Activated T-cell treated with anti-CD3 and anti-CD28 coated beads, Interleukin-2, amount 50 U/mL, for 24 hours (primary cell): ENCODE data around the gene STAG1.
"Not testable (repeated sequence)": the region's sequence is repeated elsewhere in the genome, so short reads cannot be mapped to it uniquely, and the experiment has no call there.

ENCODE experiments used
- DNase-seq: peaks from one replicate; pipeline ENCODE4 v3.0.0-alpha.2; 2020
- H3K27ac Mint-ChIP-seq: 2 replicates; pipeline ENCODE4 v1.8.0; 2020; ENCODE audit warnings: mild to moderate bottlenecking, mixed read lengths
- H3K27me3 Mint-ChIP-seq: 2 replicates; pipeline ENCODE4 v1.8.0; 2020; ENCODE audit warnings: mixed read lengths
- H3K36me3 Mint-ChIP-seq: 2 replicates; pipeline ENCODE4 v1.8.0; 2020; ENCODE audit warnings: low read depth, mixed read lengths
- H3K4me1 Mint-ChIP-seq: 2 replicates; pipeline ENCODE4 v1.8.0; 2020; ENCODE audit warnings: low read depth, mixed read lengths
- H3K4me3 Mint-ChIP-seq: 2 replicates; pipeline ENCODE4 v1.8.0; 2020; ENCODE audit warnings: mild to moderate bottlenecking, moderate library complexity, mixed read lengths
- H3K9me3 Mint-ChIP-seq: 2 replicates; pipeline ENCODE4 v1.8.0; 2020; ENCODE audit warnings: mixed read lengths

Gene STAG1

GRCh38 chr3:136595913-136596697 is 156.1 kb downstream of the STAG1 start:
- Mint-ChIP-seq H3K4me3 (no peak overlapping the region), H3K27ac (peak overlapping the region; percentile 55), H3K4me1 (peaks cover 28% of the 10 kb centered on the region)

GRCh38 chr3:136586580-136586979 is 165.6 kb downstream of the STAG1 start:
- H3K36me3 Mint-ChIP-seq = peaks cover 56% of the 10 kb centered on the region
- H3K27ac Mint-ChIP-seq = no peak overlapping the region
- no peak for DNase-seq
- H3K9me3 Mint-ChIP-seq = no peaks in the 10 kb centered on the region
- no peak overlapping the region for H3K4me3 Mint-ChIP-seq
- H3K4me1 Mint-ChIP-seq = peaks cover 4% of the 10 kb centered on the region
- no peaks in the 10 kb centered on the region for H3K27me3 Mint-ChIP-seq

More at GRCh38 chr3:136595913-136596697, 156.1 kb downstream of the STAG1 start:
- Mint-ChIP-seq H3K27me3 (no peaks in the 10 kb centered on the region), H3K36me3 (peaks cover 57% of the 10 kb centered on the region), H3K9me3 (no peaks in the 10 kb centered on the region)
- DNase-seq = no peak

DNA sequence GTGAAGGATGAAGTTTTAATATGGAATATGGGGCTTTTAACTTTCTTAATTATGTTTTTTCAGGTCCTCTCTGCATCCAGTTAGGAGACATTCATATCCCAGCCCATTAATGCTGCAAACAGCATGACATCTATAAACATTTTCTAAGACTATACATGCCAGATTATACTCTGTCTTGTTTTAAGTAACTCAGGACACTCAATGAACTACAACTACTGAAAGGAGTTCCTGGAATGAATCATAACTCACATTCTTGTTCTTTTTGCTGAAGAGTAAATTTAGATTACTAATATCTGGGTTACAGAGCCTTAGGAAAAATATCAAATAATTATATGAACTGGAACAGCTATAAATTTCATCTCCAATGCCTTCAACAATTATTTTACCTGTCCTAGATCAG is 167.4 kb downstream of the STAG1 start:
- Mint-ChIP-seq H3K4me3 (no peak overlapping the region), H3K9me3 (no peaks in the 10 kb centered on the region), H3K27me3 (no peaks in the 10 kb centered on the region), H3K4me1 (peaks cover 4% of the 10 kb centered on the region), H3K36me3 (peaks cover 48% of the 10 kb centered on the region), H3K27ac (no peak overlapping the region)
- no peak for DNase-seq

DNA sequence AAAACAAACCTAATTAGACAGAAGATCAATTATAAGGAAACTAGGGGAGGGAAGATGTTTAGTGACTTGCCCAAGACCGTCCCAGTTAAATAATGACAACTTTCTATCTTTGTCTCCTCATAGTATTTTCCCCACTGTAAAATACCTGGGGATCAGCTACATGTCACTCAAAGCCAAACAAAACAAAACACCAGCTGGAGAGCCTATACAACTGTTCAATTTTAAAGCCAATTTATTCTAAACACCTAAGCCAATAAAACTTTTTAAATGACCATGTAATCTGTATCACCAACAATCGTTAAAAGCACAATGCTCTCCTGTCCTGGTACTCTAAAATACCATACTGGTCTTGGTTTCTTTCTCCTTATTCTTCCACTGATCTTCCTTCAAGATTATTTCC is 168.4 kb downstream of the STAG1 start:
- peaks cover 4% of the 10 kb centered on the region for H3K4me1 Mint-ChIP-seq
- H3K36me3 Mint-ChIP-seq = peaks cover 53% of the 10 kb centered on the region
- no peak overlapping the region for H3K4me3 Mint-ChIP-seq
- H3K9me3 Mint-ChIP-seq = no peaks in the 10 kb centered on the region
- H3K27ac Mint-ChIP-seq = no peak overlapping the region
- no peaks in the 10 kb centered on the region for H3K27me3 Mint-ChIP-seq
- no peak for DNase-seq

DNA sequence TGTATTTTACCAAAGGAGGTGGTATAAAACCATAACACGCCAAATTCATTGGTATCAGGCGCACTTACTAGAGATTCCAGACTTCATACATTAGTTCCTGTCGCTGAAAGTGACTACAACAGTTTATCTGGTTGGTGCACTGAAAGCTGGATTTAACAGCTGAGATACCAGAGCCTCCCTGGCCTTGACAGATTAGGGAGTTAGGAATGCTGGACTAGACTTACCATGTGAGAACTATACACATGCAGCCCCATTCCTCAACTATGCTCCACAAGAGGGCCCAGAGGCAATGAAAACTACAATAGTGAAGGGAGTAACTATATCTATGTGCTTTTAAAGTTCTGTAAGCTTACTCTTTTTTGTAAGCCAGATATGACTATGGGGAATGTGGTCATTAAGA is 174.4 kb downstream of the STAG1 start:
- Mint-ChIP-seq H3K9me3 (no peaks in the 10 kb centered on the region), H3K27ac (no peak overlapping the region), H3K27me3 (no peaks in the 10 kb centered on the region), H3K36me3 (peaks cover 55% of the 10 kb centered on the region), H3K4me1 (no peaks in the 10 kb centered on the region), H3K4me3 (no peak overlapping the region)
- DNase-seq = no peak

GRCh38 chr3:136576279-136577009 is 175.7 kb downstream of the STAG1 start:
- DNase-seq = no peak
- no peak overlapping the region for H3K4me3 Mint-ChIP-seq
- H3K27me3 Mint-ChIP-seq = no peaks in the 10 kb centered on the region
- H3K4me1 Mint-ChIP-seq = no peaks in the 10 kb centered on the region
- no peak overlapping the region for H3K27ac Mint-ChIP-seq
- H3K9me3 Mint-ChIP-seq = no peaks in the 10 kb centered on the region
- peaks cover 63% of the 10 kb centered on the region for H3K36me3 Mint-ChIP-seq

DNA sequence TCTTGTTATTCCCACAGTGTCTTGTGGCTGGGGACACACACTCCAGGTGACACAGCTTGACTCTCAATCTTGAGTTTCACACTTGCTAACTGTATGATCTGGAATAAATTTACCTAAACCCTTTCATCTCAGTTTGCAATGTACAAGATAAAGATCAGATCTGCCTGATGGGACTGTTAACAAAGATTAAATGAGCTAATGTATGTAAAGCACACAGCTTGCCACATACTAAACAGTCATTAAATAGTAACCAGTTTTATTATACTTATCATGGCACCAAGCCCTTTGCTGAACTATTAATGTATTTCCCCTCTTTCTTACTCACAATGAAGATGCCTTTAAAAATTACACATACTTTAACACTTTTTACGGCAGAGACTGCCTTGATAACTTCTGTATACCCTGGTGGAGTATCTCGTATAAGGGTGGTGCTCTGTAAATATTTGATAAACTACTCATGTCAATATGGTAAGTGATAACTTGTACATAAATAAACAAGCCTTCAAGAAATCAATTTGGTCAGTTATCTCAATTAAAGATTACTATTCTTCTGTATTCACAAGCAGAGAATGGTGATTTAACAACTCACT is 184.5 kb downstream of the STAG1 start:
- H3K36me3 Mint-ChIP-seq = peaks cover 71% of the 10 kb centered on the region
- peaks cover 2% of the 10 kb centered on the region for H3K4me1 Mint-ChIP-seq
- H3K4me3 Mint-ChIP-seq = no peak overlapping the region
- no peaks in the 10 kb centered on the region for H3K27me3 Mint-ChIP-seq
- no peak for DNase-seq
- peaks cover 2% of the 10 kb centered on the region for H3K9me3 Mint-ChIP-seq
- H3K27ac Mint-ChIP-seq = no peak overlapping the region

DNA sequence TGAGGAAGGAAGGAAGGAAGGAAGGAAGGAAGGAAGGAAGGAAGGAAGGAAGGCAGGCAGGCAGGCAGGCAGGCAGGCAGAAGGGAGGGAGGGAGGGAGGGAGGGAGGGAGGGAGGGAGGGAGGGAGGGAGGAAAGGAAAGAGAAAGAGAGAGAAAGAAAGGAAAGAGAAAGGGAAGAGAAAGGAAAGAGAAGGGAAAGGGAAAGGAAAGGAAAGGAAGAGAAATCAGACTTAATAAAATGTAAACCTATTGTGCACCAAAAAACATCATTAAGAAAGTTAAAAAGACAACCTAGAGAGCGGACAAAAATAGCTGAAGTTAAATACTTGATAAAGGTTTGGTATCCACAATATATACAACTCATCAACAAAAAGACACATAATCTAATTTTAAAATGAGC is 187.2 kb downstream of the STAG1 start:
- peaks cover 71% of the 10 kb centered on the region for H3K36me3 Mint-ChIP-seq
- not testable (repeated sequence) for H3K9me3 Mint-ChIP-seq, H3K4me3 Mint-ChIP-seq, H3K4me1 Mint-ChIP-seq, DNase-seq, H3K27me3 Mint-ChIP-seq, H3K27ac Mint-ChIP-seq

GRCh38 chr3:136562026-136562425 is 190.2 kb downstream of the STAG1 start:
- H3K9me3 Mint-ChIP-seq = peaks cover 2% of the 10 kb centered on the region
- H3K27ac Mint-ChIP-seq = no peak overlapping the region
- no peaks in the 10 kb centered on the region for H3K27me3 Mint-ChIP-seq
- H3K4me3 Mint-ChIP-seq = no peak overlapping the region
- peaks cover 5% of the 10 kb centered on the region for H3K4me1 Mint-ChIP-seq
- DNase-seq = no peak
- H3K36me3 Mint-ChIP-seq = peaks cover 70% of the 10 kb centered on the region

GRCh38 chr3:136559896-136560295 is 192.3 kb downstream of the STAG1 start:
- no peak overlapping the region for H3K27ac Mint-ChIP-seq
- no peak for DNase-seq

GRCh38 chr3:136549461-136549860 is 202.7 kb downstream of the STAG1 start:
- H3K27ac Mint-ChIP-seq, H3K9me3 Mint-ChIP-seq, H3K4me3 Mint-ChIP-seq, DNase-seq, H3K27me3 Mint-ChIP-seq: not testable (repeated sequence)
- H3K4me1 Mint-ChIP-seq = peaks cover 20% of the 10 kb centered on the region
- peaks cover 40% of the 10 kb centered on the region for H3K36me3 Mint-ChIP-seq

More at GRCh38 chr3:136559896-136560295, 192.3 kb downstream of the STAG1 start:
- Mint-ChIP-seq H3K4me3 (no peak overlapping the region), H3K27me3 (no peaks in the 10 kb centered on the region), H3K36me3 (peaks cover 56% of the 10 kb centered on the region), H3K9me3 (no peaks in the 10 kb centered on the region), H3K4me1 (peaks cover 5% of the 10 kb centered on the region)

GRCh38 chr3:136547293-136547692 is 204.9 kb downstream of the STAG1 start:
- Mint-ChIP-seq H3K9me3 (no peaks in the 10 kb centered on the region), H3K4me3 (no peak overlapping the region), H3K36me3 (peaks cover 31% of the 10 kb centered on the region), H3K27me3 (no peaks in the 10 kb centered on the region), H3K27ac (peak overlapping the region; percentile 15), H3K4me1 (peaks cover 27% of the 10 kb centered on the region)
- no peak for DNase-seq

- Mint-ChIP-seq H3K36me3 (peaks cover 28% of the 10 kb centered on the region), H3K4me3 (no peak overlapping the region), H3K27ac (no peak overlapping the region), H3K4me1 (peaks cover 26% of the 10 kb centered on the region), H3K9me3 (no peaks in the 10 kb centered on the region), H3K27me3 (no peaks in the 10 kb centered on the region)
- DNase-seq = no peak
Measured at GRCh38 chr3:136546720-136547119, 205.5 kb downstream of the STAG1 start.

- Mint-ChIP-seq H3K4me1 (peaks cover 24% of the 10 kb centered on the region), H3K36me3 (peaks cover 27% of the 10 kb centered on the region), H3K4me3 (no peak overlapping the region), H3K9me3 (no peaks in the 10 kb centered on the region), H3K27ac (no peak overlapping the region), H3K27me3 (no peaks in the 10 kb centered on the region)
- no peak for DNase-seq
Measured at GRCh38 chr3:136545664-136546268, 206.4 kb downstream of the STAG1 start.
